Stimulated activated CD4-positive, alpha-beta T cell treated with anti-CD3 and anti-CD28 coated beads, Interleukin-15, amount 100 ng/mL, for 48 hours (primary cell): ENCODE results near the gene LHX8.

Experiments
- DNase-seq, 2 donors: peaks; one replicate each; pipeline ENCODE4 v3.0.0-alpha.2; 2020; ENCODE audit warnings: low read depth in 2 of 2

LHX8 gene

DNA sequence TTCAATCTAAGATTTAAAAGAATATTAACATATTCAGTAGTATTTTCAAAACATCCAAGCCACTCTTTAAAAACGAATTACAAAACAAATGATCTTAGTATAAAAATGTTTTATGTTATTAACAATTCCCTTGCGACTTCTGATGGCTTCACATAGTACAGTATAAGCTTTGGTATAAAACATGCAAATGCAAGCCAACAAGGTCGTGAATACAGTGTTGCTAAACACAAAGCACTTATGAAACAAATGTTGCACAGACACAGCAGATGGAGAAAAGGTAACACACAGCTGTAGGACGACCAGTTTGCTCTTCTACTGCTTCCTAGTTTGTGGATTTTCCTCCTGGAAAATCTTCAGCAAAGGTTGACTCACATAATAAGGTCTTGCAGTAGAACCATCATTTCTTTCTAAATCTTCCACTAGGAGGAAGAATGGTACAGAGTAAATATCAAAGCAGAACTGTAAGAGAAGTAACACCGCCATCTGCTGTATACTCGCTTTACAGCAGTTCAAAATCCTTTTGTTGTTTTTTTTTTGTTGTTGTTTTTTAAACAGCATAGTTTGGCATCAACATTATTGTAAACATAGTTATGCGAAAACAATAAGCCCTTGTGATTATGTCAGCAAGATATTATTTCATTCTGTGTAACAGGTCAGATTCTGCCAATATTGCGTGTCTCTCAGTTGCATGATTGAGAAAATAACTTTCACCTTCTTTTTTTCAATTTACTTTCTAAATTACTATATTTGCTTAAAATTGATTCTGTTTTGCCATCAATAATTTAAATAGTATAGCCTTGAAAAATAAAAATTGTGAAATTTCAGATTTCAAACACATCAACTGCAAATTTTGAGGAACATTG lies 69.5 kb downstream of the LHX8 start:
- DNase-seq: no peak

DNA sequence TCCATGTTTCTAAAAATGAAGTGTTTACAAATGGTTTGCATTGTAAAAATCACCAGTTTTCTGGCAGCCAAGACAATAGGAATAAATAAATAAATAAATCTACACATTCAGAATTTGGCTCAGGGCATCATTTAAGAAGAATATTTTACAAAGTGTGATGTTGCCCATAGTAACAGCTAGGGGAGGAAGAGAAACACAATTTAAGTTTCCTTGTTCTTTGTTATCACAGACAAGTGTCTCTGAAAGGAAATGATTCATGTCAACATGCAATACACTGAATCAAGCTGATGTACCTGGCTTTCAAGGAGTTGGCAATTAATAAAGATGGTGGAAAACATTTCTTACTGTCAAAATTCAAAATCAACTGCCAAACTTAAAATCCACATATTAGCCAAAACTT lies 74.7 kb downstream of the LHX8 start:
- DNase-seq: no peak
